A204.1 (cell line): ENCODE data around the gene DCTPP1.

Source experiments
- FAIRE-seq: peaks from 2 replicates; lab custom pipeline; 2012; peaks lifted over from hg19 to GRCh38; lab: Jason Lieb, UNC

Gene DCTPP1

DNA sequence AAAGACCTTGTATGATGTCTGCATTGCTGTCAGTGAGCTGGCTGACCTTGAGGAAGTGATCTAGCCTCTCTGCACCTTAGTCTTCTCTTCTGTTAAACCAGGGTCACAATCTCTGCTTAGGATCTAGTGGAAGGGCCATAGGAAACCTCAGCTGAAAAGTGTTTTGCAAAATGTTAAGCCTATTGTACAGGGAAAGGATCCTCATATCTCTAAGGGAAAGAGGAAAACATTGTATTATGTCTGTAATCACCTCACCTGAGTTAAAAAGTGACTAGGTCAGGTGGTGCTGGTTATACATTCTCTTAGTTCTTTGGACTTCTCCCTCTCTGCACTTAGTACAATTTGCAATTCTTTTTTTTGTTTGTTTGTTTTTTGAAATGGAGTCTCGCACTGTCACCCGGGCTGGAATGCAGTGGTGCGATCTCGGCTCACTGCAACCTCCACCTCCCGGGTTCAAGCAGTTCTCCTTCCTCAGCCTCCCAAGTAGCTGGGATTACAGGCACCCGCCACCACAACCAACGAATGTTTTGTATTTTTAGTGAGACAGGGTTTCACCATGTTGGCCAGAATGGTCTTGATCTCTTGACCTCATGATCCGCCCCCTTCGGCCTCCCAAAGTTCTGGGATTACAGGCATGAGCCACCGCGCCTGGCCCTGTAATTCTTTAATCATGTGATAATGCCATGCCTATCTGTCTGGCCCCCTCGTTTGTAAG, 17.8 kb upstream of the DCTPP1 start:
- no peak for FAIRE-seq

DNA sequence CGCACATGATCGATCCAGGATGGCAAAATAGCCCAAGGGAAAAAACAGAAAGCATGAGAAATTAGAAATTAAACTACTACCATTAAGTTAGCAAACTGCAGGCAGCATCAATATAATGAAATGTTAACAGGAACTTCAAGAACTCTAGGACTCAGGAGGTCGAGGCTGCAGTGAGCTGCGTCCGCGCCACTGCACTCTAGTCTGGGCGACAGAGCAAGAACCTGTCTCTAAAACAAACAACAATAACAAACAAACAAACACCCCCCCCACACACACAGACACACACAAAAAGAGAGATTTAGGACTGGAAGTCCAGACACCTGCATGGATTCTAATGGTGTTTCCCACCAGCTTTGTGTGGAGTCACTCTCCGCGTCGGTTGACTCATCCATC, 16.4 kb upstream of the DCTPP1 start:
- FAIRE-seq = no peak

DNA sequence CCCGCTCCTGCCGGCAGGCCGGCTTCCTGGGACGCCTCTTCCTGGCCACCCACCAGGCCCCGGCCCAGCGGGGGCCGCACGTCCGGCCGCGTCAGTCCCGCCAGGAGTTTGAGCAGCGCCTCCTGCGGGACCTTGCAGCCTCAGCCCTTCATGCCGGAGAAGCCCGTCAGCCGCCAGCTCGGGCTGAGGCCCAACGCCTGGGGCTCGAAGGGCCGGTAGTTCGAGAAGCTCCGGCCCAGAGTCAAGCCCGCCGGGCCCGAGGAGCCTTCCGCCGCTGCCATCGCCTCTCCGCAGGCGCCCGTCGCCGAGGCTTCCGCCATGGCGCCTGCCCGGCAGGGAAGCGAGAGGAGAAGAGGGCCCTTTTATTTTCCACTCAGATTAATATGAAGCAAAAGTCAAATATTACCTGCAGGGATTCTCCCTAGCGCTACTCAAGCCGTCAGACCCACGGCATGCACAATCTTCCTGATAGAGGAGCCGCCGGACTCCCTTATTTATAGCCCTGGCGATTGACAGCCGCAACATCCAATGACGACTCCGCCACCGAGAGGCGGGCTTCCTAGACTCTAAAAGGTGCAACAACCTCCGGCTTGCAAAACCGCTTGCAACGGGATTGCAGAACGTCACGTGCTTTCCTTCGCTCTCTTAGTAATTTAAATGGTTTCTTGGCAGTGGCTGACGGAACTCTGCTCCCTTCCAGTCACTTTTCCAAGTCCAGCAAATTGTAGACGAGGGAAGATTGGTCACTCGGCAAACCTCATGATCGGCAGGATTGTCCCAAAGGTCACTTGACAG, 15.8 kb upstream of the DCTPP1 start, which contains the start of gene SEPHS2:
Gene SEPHS2 (minus strand): TSS at position 467 of the 795 bp plus-strand sequence. CDS start 147 bp downstream, at position 320.
- no peak for FAIRE-seq

DNA sequence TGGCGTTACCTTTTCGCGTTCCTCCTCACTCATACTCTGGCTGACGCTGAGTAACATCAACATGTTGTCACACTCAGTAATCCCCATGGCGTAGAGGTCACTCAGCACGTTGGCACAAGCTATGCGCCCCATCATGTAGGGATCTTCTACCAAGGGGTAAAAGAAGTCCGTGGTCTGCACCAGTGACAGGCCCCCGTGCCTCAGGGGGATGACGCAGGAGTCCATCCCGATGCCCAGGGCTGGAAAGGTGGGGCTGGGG, 15.2 kb upstream of the DCTPP1 start:
- no peak for FAIRE-seq

GRCh38 chr16:30444231-30445148, 14.7 kb upstream of the DCTPP1 start:
- FAIRE-seq = no peak

- no peak for FAIRE-seq
These were observed 13.8 kb upstream of the DCTPP1 start for GRCh38 chr16:30443631-30444030.

DNA sequence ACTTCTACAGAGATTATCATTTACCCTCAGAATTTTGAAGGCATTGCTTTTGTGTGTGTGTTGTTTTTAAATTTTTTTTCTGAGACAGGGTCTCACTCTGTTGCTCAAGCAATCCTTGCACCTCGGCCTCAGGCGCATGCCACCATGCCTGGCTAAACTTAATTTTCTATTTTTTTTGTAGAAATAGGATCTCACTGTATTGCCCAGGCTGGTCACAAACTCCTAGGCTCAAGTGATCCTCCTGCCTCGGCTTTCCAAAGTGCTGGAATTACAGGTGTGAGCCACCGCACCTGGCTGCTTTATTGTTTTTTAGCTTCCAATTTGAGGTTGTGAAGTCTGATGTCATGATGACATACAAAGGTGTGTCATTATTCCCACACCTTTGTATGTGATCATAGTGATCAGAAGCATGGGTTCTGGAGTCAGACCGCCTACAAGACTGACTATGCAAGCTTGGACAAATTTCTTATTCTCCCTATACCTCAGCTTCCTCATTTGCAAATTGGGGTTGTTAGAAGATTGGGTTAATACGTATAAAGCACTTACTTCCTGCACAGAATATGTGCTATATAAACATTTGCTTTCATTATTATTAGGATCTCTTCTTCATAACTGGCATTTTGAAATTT, 10.0 kb upstream of the DCTPP1 start:
- no peak for FAIRE-seq

GRCh38 chr16:30438835-30439234, 9.0 kb upstream of the DCTPP1 start:
- FAIRE-seq = no peak

- FAIRE-seq = no peak
These were observed 7.7 kb upstream of the DCTPP1 start for GRCh38 chr16:30437511-30438046.

DNA sequence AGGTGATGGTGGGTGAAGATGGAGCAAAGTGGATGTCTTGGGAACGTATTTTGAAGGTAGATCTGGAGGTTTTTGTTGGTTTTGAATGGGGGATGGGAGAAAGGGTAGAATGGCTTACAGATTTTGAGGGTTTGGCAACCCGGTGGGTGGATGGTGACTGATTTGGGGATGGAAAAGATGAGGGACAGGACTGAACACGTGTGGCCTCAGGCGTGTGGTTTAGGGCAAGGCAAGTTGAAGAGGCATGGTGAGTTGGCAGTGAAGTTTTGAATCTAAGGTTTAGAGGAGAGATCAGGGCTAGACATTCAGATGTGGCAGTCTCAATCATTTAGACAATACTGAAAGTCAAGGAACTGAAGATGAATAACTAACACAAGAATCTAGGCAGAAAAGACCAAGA, 5.0 kb upstream of the DCTPP1 start:
- FAIRE-seq = no peak

DNA sequence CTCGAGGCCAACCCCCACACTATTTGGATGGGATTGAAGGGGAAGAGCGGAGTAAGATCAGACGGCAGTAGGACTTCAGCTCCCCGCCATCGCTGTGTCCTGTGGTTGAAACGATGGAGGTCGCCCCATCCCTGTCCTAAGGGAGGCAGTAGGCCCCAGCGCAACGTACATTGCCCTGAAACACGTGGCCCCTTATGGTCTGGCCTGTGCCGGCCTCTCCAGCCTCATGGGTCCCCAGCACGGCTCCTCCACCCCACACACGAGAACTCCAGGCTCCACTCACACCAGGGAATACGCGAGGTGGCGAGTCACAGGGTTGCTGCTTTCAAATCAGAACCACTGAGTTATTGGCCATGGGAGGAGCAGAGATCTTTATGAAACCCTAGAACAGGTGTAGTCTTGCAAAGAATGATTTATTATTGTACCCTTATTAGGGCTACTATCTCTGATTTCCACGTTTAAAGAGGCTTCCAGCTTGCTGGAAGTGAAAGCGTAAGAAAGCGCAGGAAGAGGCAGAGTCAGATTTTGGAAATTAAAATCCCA, 669 bp upstream of the DCTPP1 start:
- no peak for FAIRE-seq

GRCh38 chr16:30429418-30429677, 482 bp downstream of the DCTPP1 start:
- no peak for FAIRE-seq

GRCh38 chr16:30428055-30428454, 1.8 kb downstream of the DCTPP1 start:
- no peak for FAIRE-seq

DNA sequence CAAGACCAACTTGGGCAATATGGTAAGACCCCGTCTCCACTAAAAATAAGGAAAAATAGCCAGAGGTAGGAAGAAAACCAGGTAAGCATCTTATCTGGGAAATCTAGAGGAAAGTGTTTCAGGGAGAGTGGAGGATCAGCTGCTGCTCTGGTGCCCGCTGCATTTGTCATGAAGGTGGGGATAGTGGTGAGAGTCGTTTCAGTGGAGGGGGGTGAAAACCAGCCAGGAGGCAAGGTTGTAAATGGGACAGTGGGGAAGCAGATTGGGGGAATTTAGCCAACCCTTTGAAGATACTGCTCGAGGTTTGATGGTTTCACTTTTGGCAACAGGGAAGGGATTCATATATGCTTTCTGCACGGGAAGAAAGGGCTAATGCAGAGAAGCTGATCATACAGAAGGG, 8.8 kb downstream of the DCTPP1 start:
- no peak for FAIRE-seq

GRCh38 chr16:30418350-30419181, 11.3 kb downstream of the DCTPP1 start:
- FAIRE-seq = no peak

- no peak for FAIRE-seq
These were observed 12.1 kb downstream of the DCTPP1 start for GRCh38 chr16:30417529-30418349.

DNA sequence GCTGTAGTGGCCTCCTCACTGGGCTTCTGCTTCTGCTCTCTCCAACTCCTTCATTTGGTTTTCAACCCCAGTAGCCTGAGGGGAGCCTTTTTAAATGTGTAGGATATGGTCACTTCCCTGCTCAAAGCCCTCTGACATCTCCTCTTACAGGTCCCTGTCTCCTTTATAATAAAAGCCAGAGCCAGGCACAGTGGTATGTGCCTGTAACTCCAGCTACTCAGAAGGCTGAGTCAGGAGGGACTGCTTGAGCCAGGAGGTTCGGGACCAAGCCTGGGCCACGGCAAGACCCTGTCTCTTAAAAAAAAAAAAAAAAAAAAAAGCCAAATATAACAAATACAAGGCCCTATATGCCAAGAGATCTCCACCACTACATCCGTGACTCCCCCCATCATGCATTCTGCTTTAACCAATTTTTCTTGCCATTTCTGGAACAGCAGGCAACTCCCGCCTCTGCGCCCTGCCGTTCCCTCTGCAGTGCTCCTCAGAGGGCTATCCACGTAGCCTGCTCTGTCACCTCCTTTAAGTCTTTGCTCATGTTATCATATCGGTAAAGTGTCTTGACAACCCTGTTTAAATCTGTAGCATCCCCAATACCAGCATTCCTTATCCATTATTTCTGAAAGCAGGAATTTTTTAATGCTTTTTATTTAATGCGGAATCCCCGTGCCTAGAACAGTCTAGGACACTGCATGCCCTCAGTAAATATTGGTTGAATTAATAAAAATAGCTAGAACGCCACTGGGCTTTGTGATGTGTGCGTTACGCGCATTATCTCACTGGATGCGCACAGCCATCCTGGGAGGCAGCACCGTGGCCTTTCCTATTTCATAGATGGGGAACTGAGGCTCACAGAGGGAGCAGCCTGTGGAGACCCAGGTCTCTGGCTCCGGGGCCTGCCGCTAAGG, 13.0 kb downstream of the DCTPP1 start:
- no peak for FAIRE-seq

GRCh38 chr16:30416047-30416603, 13.7 kb downstream of the DCTPP1 start:
- no peak for FAIRE-seq

DNA sequence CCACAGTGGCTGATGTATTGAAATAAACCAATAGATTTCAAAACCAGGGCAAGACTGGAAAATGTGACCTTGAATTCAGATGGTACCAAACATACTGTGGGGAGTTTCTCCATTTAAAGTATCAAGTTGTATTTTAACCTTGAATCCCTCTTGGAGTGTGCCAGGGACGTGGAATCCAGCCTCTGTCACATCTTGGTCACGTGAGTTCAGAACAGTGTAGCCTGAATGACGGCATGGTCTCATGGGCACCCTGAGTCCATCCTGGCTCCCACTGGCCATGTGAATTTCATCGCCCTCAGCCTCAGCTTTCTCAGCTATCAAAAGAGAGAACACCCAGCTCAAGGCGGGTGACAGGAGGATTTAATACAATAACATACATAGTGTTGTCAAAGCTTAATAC, 15.7 kb downstream of the DCTPP1 start:
- no peak for FAIRE-seq
